ENCODE results near the gene SYT12. TPM values are rescaled to one million over a fixed set of nuclear protein-coding genes. Genes with fewer than 3 reads are reported as not detected.

SYT12 gene
- total and polyA plus RNA-seq, 9 of the 15 experiments (the other 6 are each of a cell fraction or from before 2014, with no cell fraction given) = 0.03 to 0.11 (median 0.03) TPM; not detected in 4

GRCh38 chr11:67054836-67055523, 32.0 kb downstream of the SYT12 start (continued):
- TF ChIP-seq ZBTB9 (CRISPR knock-in tag; IDR thresholded peaks at IDR 0.05) (0 out of 2 replicates have a peak, but pooled peaks have one; percentile 29), ZC3H11A (IDR thresholded peaks at IDR 0.05; ENCODE audit: low read depth, low read length) (no peak), PHTF2 (CRISPR knock-in tag; IDR thresholded peaks at IDR 0.05) (no peak), HIVEP1 (CRISPR knock-in tag; IDR thresholded peaks at IDR 0.05) (no peak), ZNF212 (CRISPR knock-in tag; IDR thresholded peaks at IDR 0.05) (no peak), TOE1 (IDR thresholded peaks at IDR 0.05; ENCODE audit: borderline replicate concordance) (no peak), TOE1 (CRISPR knock-in tag; IDR thresholded peaks at IDR 0.05; ENCODE audit: borderline replicate concordance, low read depth) (no peak), STAT5B (CRISPR knock-in tag; IDR thresholded peaks at IDR 0.05) (no peak), E2F1 (CRISPR knock-in tag; IDR thresholded peaks at IDR 0.05) (no peak), RFX1 (IDR thresholded peaks at IDR 0.05) (peak; percentile 90), ZNF316 (IDR thresholded peaks at IDR 0.05) (no peak), FOXA1 (IDR thresholded peaks at IDR 0.05; ENCODE audit: borderline replicate concordance) (no peak), PHF20 (IDR thresholded peaks at IDR 0.05; ENCODE audit: partially characterized antibody) (peak; percentile 29), CSDE1 (IDR thresholded peaks at IDR 0.05) (no peak), KDM5B (IDR thresholded peaks at IDR 0.05; ENCODE audit: insufficient replicate concordance, low read depth, low read length) (no peak), SOX6 (IDR thresholded peaks at IDR 0.05) (0 out of 2 replicates have a peak, but pooled peaks have one; percentile 18), E2F6 (IDR thresholded peaks at IDR 0.05; ENCODE audit: borderline replicate concordance in 1 of 2, extremely low read depth in 1 of 2, insufficient read depth in 1 of 2, insufficient read length in 1 of 2, low read depth in 1 of 2, low read length in 1 of 2, poor library complexity in 1 of 2, severe bottlenecking in 1 of 2) (no peak), TFAP4 (CRISPR knock-in tag; IDR thresholded peaks at IDR 0.05; ENCODE audit: borderline replicate concordance) (peak; percentile 98), CHD4 (IDR thresholded peaks at IDR 0.05; ENCODE audit: insufficient read depth, insufficient replicate concordance, low read depth, low read length, poor library complexity, severe bottlenecking) (peak; percentile 92), HDGF (IDR thresholded peaks at IDR 0.05) (no peak), ATF1 (CRISPR knock-in tag; IDR thresholded peaks at IDR 0.05) (no peak), ATF1 (tag; IDR thresholded peaks at IDR 0.05) (peak; percentile 70; the same call in 1 of the 2 replicates), SAFB2 (IDR thresholded peaks at IDR 0.05; ENCODE audit: borderline replicate concordance, low read depth, low read length, severe bottlenecking) (no peak), SMAD1 (IDR thresholded peaks at IDR 0.05; ENCODE audit: low read depth, low read length, partially characterized antibody) (no peak)

Data from K562 (cell line).